Measurements from ENCODE around the gene PCSK9. TPM values are rescaled to one million over a fixed set of nuclear protein-coding genes. Genes with fewer than 3 reads are reported as not detected.

PCSK9 gene
- total and polyA plus RNA-seq, 3 donors from 2014 or later, result 1.1 to 1.9 (median 1.3) TPM

- Histone ChIP-seq H3K4me1 (no peaks in the 10 kb centered on the region), H3K9me3 (no peaks in the 10 kb centered on the region), H3K27me3 (no peaks in the 10 kb centered on the region), H3K4me3 (no peak overlapping the region), H3K27ac (no peak overlapping the region), H3K36me3 (ENCODE audit: low read depth, missing control alignments) (no peaks in the 10 kb centered on the region)
- TF ChIP-seq CTCF (IDR thresholded peaks at IDR 0.05) (no peak), POLR2A (IDR thresholded peaks at IDR 0.05) (no peak)
- DNase-seq, result no peak
- intact Hi-C loops (cut with DNase I; ENCODE audit: low total_unique reads), result no loop called here
- 78% methylated on average over 12 of the region's 12 CpGs; no CpG with 5 or more reads in 1 of the 2 donors for WGBS, 2 donors
These were observed 24.8 kb downstream of the PCSK9 start for GRCh38 chr1:55064071-55064581.

- Histone ChIP-seq H3K4me3 (no peak overlapping the region), H3K9me3 (no peaks in the 10 kb centered on the region), H3K27me3 (no peaks in the 10 kb centered on the region), H3K36me3 (ENCODE audit: low read depth, missing control alignments) (no peaks in the 10 kb centered on the region), H3K4me1 (no peaks in the 10 kb centered on the region), H3K27ac (no peak overlapping the region)
- no peak for DNase-seq
- intact Hi-C loops (cut with DNase I; ENCODE audit: low total_unique reads), result no loop called here
- no peak for TF ChIP-seq POLR2A (IDR thresholded peaks at IDR 0.05)
- TF ChIP-seq CTCF (IDR thresholded peaks at IDR 0.05), result no peak
- 45% methylated on average over 2 of the region's 2 CpGs for WGBS, 2 donors
These were observed 25.5 kb downstream of the PCSK9 start for GRCh38 chr1:55064861-55065263.

GRCh38 chr1:55065648-55066047 lies 26.3 kb downstream of the PCSK9 start:
- no peak for DNase-seq
- intact Hi-C loops (cut with DNase I; ENCODE audit: low total_unique reads), result no loop called here
- Histone ChIP-seq H3K9me3 (no peaks in the 10 kb centered on the region), H3K4me3 (no peak overlapping the region), H3K27ac (no peak overlapping the region), H3K27me3 (no peaks in the 10 kb centered on the region), H3K4me1 (no peaks in the 10 kb centered on the region), H3K36me3 (ENCODE audit: low read depth, missing control alignments) (no peaks in the 10 kb centered on the region)
- TF ChIP-seq CTCF (IDR thresholded peaks at IDR 0.05) (no peak), POLR2A (IDR thresholded peaks at IDR 0.05) (no peak)
- 89 to 93% methylated on average over 4 of the region's 4 CpGs for WGBS, 2 donors

GRCh38 chr1:55067022-55067778 lies 27.9 kb downstream of the PCSK9 start:
- no peaks in the 10 kb centered on the region for H3K27me3 ChIP-seq
- intact Hi-C loops (cut with DNase I; ENCODE audit: low total_unique reads), result no loop called here
- peak; percentile 38 for DNase-seq
- no peaks in the 10 kb centered on the region for H3K4me1 ChIP-seq
- no peak overlapping the region for H3K4me3 ChIP-seq
- TF ChIP-seq POLR2A (IDR thresholded peaks at IDR 0.05), result no peak
- TF ChIP-seq CTCF (IDR thresholded peaks at IDR 0.05), result no peak
- no peaks in the 10 kb centered on the region for H3K36me3 ChIP-seq (ENCODE audit: low read depth, missing control alignments)
- no peaks in the 10 kb centered on the region for H3K9me3 ChIP-seq
- 69 to 83% methylated on average over 17 of the region's 17 CpGs for WGBS, 2 donors
- no peak overlapping the region for H3K27ac ChIP-seq

- Histone ChIP-seq H3K27ac (no peak overlapping the region), H3K4me3 (no peak overlapping the region), H3K27me3 (no peaks in the 10 kb centered on the region), H3K36me3 (ENCODE audit: low read depth, missing control alignments) (no peaks in the 10 kb centered on the region), H3K4me1 (no peaks in the 10 kb centered on the region), H3K9me3 (no peaks in the 10 kb centered on the region)
- no peak for DNase-seq
- intact Hi-C loops (cut with DNase I; ENCODE audit: low total_unique reads), result no loop called here
- 81 to 87% methylated on average over 1 of the region's 1 CpG for WGBS, 2 donors
- TF ChIP-seq POLR2A (IDR thresholded peaks at IDR 0.05) (no peak), CTCF (IDR thresholded peaks at IDR 0.05) (no peak)
These were observed 28.6 kb downstream of the PCSK9 start for GRCh38 chr1:55067914-55068313.

Data from testis (tissue), 3 donors.